ENCODE results near the gene NAT14.
A peak's percentile ranks its signal among the peaks of the same experiment; 100 is the strongest.

Gene NAT14

DNA sequence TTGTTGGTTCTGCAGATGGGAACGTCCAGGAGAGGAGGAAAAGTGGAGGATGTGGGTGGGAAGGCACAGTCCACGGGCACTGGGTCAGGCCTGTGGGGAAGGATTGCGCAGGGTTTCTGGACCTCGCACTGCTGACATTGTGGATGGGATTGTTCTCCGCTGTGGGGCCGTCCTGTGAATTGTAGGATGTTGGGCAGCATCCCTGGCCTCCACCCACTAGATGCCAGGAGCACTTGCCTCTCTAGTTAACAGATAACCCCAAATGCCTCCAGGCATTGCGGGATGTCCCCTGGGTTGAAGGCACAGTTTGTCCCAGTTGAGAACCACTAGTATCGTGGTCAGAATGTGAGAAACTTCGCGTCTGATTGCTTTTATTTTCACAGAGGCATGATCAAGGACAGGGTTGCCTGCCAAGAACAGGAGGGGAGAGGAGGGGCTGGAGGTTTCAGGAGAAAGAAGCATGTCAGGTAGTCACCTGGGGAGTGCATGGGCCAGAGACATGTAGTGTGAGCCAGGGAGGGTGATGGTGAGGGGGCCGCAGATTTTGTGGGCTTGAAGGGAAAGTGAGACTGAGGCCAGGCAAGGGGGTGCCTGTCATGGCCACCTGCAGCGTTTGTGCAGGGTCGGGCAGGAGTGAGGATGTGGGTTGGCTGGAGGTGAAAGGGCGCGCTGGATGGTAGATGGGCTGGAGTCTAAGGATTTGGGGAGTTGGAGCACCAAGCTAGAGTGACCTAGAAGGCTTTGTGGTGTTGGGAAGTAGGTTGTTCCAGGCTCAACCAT is 5.3 kb upstream of the NAT14 start:
- no peak for TF ChIP-seq ZFX (IDR thresholded peaks at IDR 0.05; ENCODE audit: borderline replicate concordance)
- TF ChIP-seq, protein P1, sequence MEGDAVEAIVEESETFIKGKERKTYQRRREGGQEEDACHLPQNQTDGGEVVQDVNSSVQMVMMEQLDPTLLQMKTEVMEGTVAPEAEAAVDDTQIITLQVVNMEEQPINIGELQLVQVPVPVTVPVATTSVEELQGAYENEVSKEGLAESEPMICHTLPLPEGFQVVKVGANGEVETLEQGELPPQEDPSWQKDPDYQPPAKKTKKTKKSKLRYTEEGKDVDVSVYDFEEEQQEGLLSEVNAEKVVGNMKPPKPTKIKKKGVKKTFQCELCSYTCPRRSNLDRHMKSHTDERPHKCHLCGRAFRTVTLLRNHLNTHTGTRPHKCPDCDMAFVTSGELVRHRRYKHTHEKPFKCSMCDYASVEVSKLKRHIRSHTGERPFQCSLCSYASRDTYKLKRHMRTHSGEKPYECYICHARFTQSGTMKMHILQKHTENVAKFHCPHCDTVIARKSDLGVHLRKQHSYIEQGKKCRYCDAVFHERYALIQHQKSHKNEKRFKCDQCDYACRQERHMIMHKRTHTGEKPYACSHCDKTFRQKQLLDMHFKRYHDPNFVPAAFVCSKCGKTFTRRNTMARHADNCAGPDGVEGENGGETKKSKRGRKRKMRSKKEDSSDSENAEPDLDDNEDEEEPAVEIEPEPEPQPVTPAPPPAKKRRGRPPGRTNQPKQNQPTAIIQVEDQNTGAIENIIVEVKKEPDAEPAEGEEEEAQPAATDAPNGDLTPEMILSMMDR (IDR thresholded peaks at IDR 0.05), result no peak

DNA sequence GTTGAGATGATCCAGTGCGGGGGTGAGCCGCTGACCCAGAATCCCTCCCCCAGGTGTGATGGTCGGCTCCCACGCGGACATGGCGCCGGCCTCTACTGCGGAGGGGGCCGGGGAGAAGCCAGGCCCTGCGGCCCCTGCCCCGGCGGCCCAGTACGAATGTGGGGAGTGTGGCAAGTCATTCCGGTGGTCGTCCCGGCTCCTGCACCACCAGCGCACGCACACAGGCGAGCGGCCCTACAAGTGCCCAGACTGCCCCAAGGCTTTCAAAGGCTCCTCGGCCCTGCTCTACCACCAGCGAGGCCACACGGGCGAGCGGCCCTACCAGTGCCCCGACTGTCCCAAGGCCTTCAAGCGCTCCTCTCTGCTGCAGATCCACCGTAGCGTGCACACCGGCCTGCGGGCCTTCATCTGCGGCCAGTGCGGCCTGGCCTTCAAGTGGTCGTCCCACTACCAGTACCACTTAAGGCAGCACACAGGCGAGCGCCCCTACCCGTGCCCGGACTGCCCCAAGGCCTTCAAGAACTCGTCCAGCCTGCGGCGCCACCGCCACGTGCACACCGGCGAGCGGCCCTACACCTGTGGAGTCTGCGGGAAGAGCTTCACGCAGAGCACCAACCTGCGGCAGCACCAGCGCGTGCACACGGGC is 3.7 kb upstream of the NAT14 start:
- no peak overlapping the region for H3K27ac ChIP-seq
- TF ChIP-seq, protein P1 (IDR thresholded peaks at IDR 0.05), result no peak
- TF ChIP-seq ZFX (IDR thresholded peaks at IDR 0.05; ENCODE audit: borderline replicate concordance), result no peak

More for the DNA sequence above, 5.3 kb upstream of the NAT14 start:
- peak overlapping the region; percentile 29 for H3K27ac ChIP-seq

DNA sequence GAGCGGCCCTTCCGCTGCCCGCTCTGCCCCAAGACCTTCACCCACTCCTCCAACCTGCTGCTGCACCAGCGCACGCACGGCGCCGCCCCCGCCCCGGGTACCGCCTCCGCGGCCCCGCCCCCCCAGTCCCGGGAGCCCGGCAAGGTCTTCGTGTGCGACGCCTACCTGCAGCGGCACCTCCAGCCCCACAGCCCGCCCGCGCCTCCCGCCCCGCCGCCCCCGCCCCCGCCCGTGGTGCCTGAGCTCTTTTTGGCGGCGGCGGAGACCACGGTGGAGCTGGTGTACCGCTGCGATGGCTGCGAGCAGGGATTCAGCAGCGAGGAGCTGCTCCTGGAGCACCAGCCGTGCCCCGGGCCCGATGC is 3.2 kb upstream of the NAT14 start:
- TF ChIP-seq ZFX (IDR thresholded peaks at IDR 0.05; ENCODE audit: borderline replicate concordance), result no peak
- TF ChIP-seq, protein P1 (IDR thresholded peaks at IDR 0.05), result no peak
- H3K27ac ChIP-seq, result no peak overlapping the region

DNA sequence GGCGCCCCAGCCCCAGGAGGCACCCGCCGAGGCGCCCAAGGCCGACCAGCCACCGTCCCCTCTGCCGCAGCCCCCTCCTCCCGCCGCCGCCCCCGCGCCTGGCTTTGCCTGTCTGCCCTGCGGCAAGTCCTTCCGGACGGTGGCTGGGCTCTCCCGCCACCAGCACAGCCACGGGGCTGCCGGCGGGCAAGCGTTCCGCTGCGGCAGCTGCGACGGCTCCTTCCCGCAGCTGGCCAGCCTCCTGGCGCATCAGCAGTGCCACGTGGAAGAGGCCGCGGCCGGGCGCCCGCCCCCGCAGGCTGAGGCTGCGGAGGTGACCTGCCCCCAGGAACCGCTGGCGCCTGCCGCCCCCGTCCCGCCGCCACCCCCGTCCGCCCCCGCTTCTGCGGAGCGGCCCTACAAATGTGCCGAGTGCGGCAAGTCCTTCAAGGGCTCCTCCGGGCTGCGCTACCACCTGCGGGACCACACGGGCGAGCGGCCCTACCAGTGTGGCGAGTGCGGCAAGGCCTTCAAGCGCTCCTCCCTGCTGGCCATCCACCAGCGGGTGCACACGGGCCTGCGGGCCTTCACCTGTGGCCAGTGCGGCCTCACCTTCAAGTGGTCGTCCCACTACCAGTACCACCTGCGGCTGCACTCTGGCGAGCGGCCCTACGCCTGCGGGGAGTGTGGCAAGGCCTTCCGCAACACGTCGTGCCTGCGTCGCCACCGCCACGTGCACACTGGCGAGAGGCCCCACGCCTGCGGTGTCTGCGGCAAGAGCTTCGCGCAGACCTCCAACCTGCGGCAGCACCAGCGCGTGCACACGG is 2.6 kb upstream of the NAT14 start:
- TF ChIP-seq ZFX (IDR thresholded peaks at IDR 0.05; ENCODE audit: borderline replicate concordance), result no peak
- H3K27ac ChIP-seq, result no peak overlapping the region

DNA sequence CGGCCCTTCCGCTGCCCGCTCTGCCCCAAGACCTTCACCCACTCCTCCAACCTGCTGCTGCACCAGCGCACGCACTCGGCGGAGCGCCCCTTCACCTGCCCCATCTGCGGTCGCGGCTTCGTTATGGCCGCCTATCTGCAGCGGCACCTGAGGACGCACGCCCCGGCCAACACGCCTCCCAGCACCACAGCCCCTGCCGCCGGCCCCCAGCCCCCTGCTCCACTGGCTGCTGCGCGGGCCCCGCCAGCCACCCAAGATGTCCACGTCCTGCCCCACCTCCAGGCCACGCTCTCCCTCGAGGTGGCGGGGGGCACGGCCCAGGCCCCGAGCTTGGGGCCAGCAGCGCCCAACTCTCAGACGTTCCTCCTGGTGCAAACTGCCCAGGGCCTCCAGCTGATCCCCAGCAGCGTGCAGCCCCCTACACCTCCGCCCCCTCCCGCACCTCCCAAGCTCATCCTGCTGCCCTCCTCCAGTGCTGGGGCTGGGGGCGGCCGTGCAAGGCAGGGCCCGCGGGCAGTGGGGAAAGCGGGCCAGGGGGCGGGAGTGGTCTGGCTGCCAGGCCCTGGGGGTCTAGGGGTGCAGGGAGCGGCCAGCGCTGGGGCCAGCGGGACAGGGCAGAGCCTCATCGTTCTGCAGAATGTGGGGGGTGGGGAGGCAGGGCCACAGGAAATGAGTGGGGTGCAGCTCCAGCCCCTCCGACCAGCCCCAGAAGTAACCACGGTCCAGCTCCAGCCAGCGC is 1.9 kb upstream of the NAT14 start:
- H3K27ac ChIP-seq, result peak overlapping the region; percentile 82
- TF ChIP-seq, protein P1 (IDR thresholded peaks at IDR 0.05), result no peak
- TF ChIP-seq ZFX (IDR thresholded peaks at IDR 0.05; ENCODE audit: borderline replicate concordance), result no peak

DNA sequence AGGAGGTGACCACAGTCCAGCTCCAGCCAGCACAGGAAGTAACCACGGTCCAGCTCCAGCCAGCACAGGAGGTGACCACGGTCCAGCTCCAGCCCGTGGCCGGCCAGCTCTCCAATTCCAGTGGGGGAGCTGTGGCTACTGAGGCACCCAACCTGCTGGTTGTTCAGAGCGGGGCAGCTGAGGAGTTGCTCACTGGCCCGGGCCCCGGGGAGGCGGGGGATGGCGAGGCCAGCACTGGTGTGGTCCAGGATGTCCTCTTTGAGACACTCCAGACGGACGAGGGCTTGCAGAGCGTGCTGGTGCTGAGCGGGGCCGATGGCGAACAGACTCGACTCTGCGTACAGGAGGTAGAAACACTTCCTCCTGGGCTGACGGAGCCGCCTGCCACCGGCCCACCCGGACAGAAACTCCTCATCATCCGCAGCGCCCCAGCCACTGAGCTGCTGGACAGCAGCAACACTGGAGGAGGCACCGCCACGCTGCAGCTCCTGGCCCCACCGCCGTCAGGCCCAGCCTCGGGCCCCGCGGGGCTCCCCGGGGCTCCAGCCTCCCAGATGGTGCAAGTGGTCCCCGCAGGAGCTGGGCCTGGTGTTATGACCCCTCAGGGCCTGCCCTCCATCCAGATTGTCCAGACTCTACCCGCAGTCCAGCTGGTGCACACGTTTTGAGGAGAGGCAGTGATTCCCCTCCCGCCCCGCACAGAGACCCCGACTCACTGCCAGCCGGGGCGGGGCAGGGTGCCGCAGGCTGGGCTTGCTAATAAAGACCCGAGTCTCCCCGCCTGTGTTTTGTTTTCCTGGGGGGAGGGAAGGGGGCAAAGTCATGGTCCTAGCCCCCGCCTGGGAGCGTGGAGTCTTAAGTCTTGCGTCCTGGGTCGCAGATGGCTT is 1.0 kb upstream of the NAT14 start:
- TF ChIP-seq, protein P1 (IDR thresholded peaks at IDR 0.05), result no peak
- no peak for TF ChIP-seq ZFX (IDR thresholded peaks at IDR 0.05; ENCODE audit: borderline replicate concordance)
- peak overlapping the region; percentile 82 for H3K27ac ChIP-seq

Measured in 22Rv1 (cell line).